GM12878 (cell line): ENCODE measurements around the gene EIF2B4. TPM values are rescaled to one million over a fixed set of nuclear protein-coding genes. Genes with fewer than 3 reads are reported as not detected.

ENCODE experiments used
- ATAC-seq: fragments of 200-7000 bp; cut with Tn5 transposase; 3 replicates; pipeline ENCODE4 v1.9.1; 2020; ENCODE audit warnings: mild to moderate bottlenecking, moderate library complexity
- BruUV-seq: library from RNA; stranded (reverse); fragments of 400-500 nt; replicated peaks from 2 replicates; lab custom pipeline; 2021; lab: Mats Ljungman, UMichigan
- CTCF ChIA-PET: fragments of 300-600 bp; sonication (Branson Sonifier 250); formaldehyde crosslinking; extraction: SDS; loops from one replicate; lab custom pipeline; 2021; ENCODE audit warnings: inconsistent platforms; lab: Yijun Ruan, JAX
- POLR2A ChIA-PET: fragments of 350-600 bp; formaldehyde crosslinking; extraction: SDS; loops from one replicate; lab custom pipeline; 2021; ENCODE audit warnings: inconsistent platforms; lab: Charles Lee
- RAD21 ChIA-PET: fragments of 300-600 bp; sonication (Branson Sonifier 250); formaldehyde crosslinking; loops from one replicate; lab custom pipeline; 2023; ENCODE audit warnings: antibody characterized with exemption; ENCODE audit not compliant: unreplicated experiment; lab: Charles Lee
- SMC1A ChIA-PET: fragments of 300-600 bp; sonication (Branson Sonifier 250); formaldehyde crosslinking; loops from one replicate; lab custom pipeline; 2023; ENCODE audit not compliant: unreplicated experiment, uncharacterized antibody; lab: Charles Lee
- DNase-seq: peaks from one replicate; pipeline ENCODE4 v3.0.0-alpha.2; 2011; ENCODE audit warnings: low read depth, low spot score
- FAIRE-seq: peaks from 3 replicates; lab custom pipeline; 2011; peaks lifted over from hg19 to GRCh38; lab: Jason Lieb, UNC
- H2AFZ ChIP-seq: 2 replicates; pipeline ENCODE4 v1.6.0; 2011; ENCODE audit warnings: low read depth, low read length, control low read depth; ENCODE audit not compliant: control insufficient read depth
- H3K27ac ChIP-seq: 2 replicates; pipeline ENCODE4 v1.5.1; 2011; ENCODE audit warnings: control low read depth; ENCODE audit not compliant: control insufficient read depth, insufficient read depth
- H3K27me3 ChIP-seq, 2 experiments: replicated peaks in 1 of 2; 2 replicates each; pipeline versions ENCODE4 v1.6.0 to v1.6.1; 2011; ENCODE audit warnings: low read length in 1 of 2; ENCODE audit not compliant: control insufficient read depth in 2 of 2, insufficient read depth in 2 of 2
- H3K36me3 ChIP-seq, 2 experiments: 2 replicates each; pipeline ENCODE4 v1.5.1; 2011; ENCODE audit warnings: low read length in 1 of 2; ENCODE audit not compliant: control insufficient read depth in 2 of 2, insufficient read depth in 2 of 2
- H3K4me1 ChIP-seq: 2 replicates; pipeline ENCODE4 v1.6.1; 2011; ENCODE audit warnings: mild to moderate bottlenecking, low read length, moderate library complexity, mixed read lengths; ENCODE audit not compliant: control insufficient read depth, insufficient read depth
- H3K4me2 ChIP-seq: 2 replicates; pipeline ENCODE4 v1.6.0; 2011; ENCODE audit warnings: control low read depth; ENCODE audit not compliant: control insufficient read depth, insufficient read depth
- H3K4me3 ChIP-seq: fragments of 200-600 bp; sonication (generic); 2 replicates; pipeline ENCODE4 v1.5.1; 2016
- H3K79me2 ChIP-seq: 2 replicates; pipeline ENCODE4 v1.6.0; 2011; ENCODE audit warnings: low read length; ENCODE audit not compliant: control insufficient read depth, insufficient read depth
- H3K9ac ChIP-seq: 2 replicates; pipeline ENCODE4 v1.8.0; 2011; ENCODE audit warnings: low read length, control low read depth, mixed read lengths; ENCODE audit not compliant: control insufficient read depth, insufficient read depth
- H3K9me3 ChIP-seq: replicated peaks from 3 replicates; pipeline ENCODE4 v1.5.1; 2011; ENCODE audit warnings: mild to moderate bottlenecking, low read length; ENCODE audit not compliant: control insufficient read depth, insufficient read depth
- H4K20me1 ChIP-seq: 2 replicates; pipeline ENCODE4 v1.6.0; 2011; ENCODE audit not compliant: control insufficient read depth, insufficient read depth
- BCL3 ChIP-seq: IDR thresholded peaks from 2 replicates; pipeline ENCODE4 v1.6.1; 2011; ENCODE audit warnings: borderline replicate concordance, low read depth, mild to moderate bottlenecking, moderate library complexity, low read length; ENCODE audit not compliant: insufficient read depth, poor library complexity, severe bottlenecking
- CREB1 ChIP-seq: IDR thresholded peaks from 2 replicates; pipeline ENCODE4 v1.6.1; 2012; ENCODE audit warnings: low read depth, mild to moderate bottlenecking, inconsistent platforms
- WGBS: methylation state at CpG from one replicate; pipeline ENCODE4 v1.1.6; 2016; ENCODE audit warnings: low lambda C conversion rate; ENCODE audit not compliant: insufficient replicate concordance, insufficient coverage; ENCODE audit errors: missing lambda C conversion rate; 5-methylcytosine and 5-hydroxymethylcytosine counted together
- in situ Hi-C: fragments of 300-500 bp; cut with MboI; formaldehyde crosslinking; loops from 9 replicates; pipeline ENCODE4 v1.14.3; 2018; ENCODE audit warnings: mixed read lengths
- intact Hi-C: fragments of 100-400 bp; cut with micrococcal nuclease; formaldehyde crosslinking; loops from one replicate; pipeline ENCODE4 v1.14.2; 2022; ENCODE audit not compliant: unreplicated experiment
- polyA plus RNA-seq, 11 experiments: library from polyadenylated mRNA; depleted of rRNA in 4 of 11; unstranded in 6 of 11; stranded (reverse) in 5 of 11; fragments of >200 nt; fragmentation: Nextera tagmentation in 4 of 11; fragmentation: Illumina TruSeq in 1 of 11; extraction: Ambion mirVana in 4 of 11; extraction: Trizol in 1 of 11; gene quantifications; 1 replicate in 1 of 11; 2 replicates in 10 of 11; pipeline versions ENCODE4 v1.2.1 to v1.2.3, GENCODE V29; 2011 to 2016; ENCODE audit warnings: inconsistent platforms in 2 of 11, missing spikeins in 2 of 11, low read depth in 1 of 11
- total RNA-seq, 4 experiments: library from RNA; depleted of rRNA in 3 of 4; stranded (reverse); fragments of >200 nt in 3 of 4; fragmentation: Illumina TruSeq in 1 of 4; extraction: Trizol in 1 of 4; gene quantifications; 2 replicates each; pipeline versions ENCODE4 v1.2.1 to v1.2.3, GENCODE V29; 2013 to 2021

Gene EIF2B4
- total and polyA plus RNA-seq, 10 of the 15 experiments (the other 5 are each of a cell fraction or from before 2014, with no cell fraction given): 13.4 to 53.9 (median 27.5) TPM

GRCh38 chr2:27378809-27379290 is 8.7 kb upstream of the EIF2B4 start:
- SMC1A ChIA-PET: interaction anchor here (1.0 to 3.1 kb wide), 5 partner anchors 7 to 328 kb away, joined by 3 to 9 read pairs (median 3); partner anchors contain the start of genes AGBL5, EIF2B4 and MPV17
- no peaks in the 10 kb centered on the region for H3K27me3 ChIP-seq
- POLR2A ChIA-PET: interaction anchor here (0.6 to 2.8 kb wide), 6 partner anchors 7 to 319 kb away, joined by 3 to 23 read pairs (median 4); partner anchors contain the start of genes NRBP1 and PPM1G
- H3K9ac ChIP-seq: no peak overlapping the region
- no peak overlapping the region for H3K27ac ChIP-seq
- H3K79me2 ChIP-seq: peaks cover 15% of the 10 kb centered on the region
- H3K4me1 ChIP-seq: peaks cover 9% of the 10 kb centered on the region; the same call in 1 of the 2 replicates
- in situ Hi-C loops (no loop called here), intact Hi-C loops (no loop called here)
- DNase-seq (no peak), FAIRE-seq (no peak), ATAC-seq (no peak)
- H3K9me3 ChIP-seq: no peaks in the 10 kb centered on the region
- CTCF ChIA-PET: interaction anchor here (1.0 to 2.8 kb wide), 6 partner anchors 8 to 305 kb away, joined by 3 to 14 read pairs (median 4); partner anchors contain the start of gene NRBP1
- no peaks in the 10 kb centered on the region; the same call in 1 of the 2 replicates for H4K20me1 ChIP-seq
- no peak overlapping the region for H2AFZ ChIP-seq
- no TSS peak for BruUV-seq
- TF ChIP-seq BCL3 (no peak), CREB1 (no peak)
- peak overlapping the region; percentile 97 for H3K4me2 ChIP-seq
- peaks cover 38 to 45% of the 10 kb centered on the region in 2 experiments for H3K36me3 ChIP-seq
- peak overlapping the region; percentile 69; the same call in 1 of the 2 replicates for H3K4me3 ChIP-seq
- WGBS: 98% methylated on average over 8 of the region's 9 CpGs
- RAD21 ChIA-PET: no interaction called here
